ENCODE data around the gene PSMA8.
"Not testable (repeated sequence)": the region's sequence is repeated elsewhere in the genome, so short reads cannot be mapped to it uniquely, and the experiment has no call there.

DNA sequence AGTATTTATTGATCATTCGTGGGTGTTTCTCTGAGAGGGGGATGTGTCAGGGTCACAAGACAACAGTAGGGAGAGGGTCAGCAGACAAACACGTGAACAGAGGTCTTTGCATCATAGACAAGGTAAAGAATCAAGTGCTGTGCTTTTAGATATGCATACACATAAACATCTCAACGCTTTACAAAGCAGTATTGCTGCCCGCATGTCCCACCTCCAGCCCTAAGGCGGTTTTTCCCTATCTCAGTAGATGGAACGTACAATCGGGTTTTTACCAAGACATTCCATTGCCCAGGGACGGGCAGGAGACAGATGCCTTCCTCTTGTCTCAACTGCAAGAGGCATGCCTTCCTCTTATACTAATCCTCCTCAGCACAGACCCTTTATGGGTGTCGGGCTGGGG, 68.3 kb downstream of the PSMA8 start:
- TF ChIP-seq, protein P1, sequence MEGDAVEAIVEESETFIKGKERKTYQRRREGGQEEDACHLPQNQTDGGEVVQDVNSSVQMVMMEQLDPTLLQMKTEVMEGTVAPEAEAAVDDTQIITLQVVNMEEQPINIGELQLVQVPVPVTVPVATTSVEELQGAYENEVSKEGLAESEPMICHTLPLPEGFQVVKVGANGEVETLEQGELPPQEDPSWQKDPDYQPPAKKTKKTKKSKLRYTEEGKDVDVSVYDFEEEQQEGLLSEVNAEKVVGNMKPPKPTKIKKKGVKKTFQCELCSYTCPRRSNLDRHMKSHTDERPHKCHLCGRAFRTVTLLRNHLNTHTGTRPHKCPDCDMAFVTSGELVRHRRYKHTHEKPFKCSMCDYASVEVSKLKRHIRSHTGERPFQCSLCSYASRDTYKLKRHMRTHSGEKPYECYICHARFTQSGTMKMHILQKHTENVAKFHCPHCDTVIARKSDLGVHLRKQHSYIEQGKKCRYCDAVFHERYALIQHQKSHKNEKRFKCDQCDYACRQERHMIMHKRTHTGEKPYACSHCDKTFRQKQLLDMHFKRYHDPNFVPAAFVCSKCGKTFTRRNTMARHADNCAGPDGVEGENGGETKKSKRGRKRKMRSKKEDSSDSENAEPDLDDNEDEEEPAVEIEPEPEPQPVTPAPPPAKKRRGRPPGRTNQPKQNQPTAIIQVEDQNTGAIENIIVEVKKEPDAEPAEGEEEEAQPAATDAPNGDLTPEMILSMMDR (conservative IDR thresholded peaks at IDR 0.05; ENCODE audit: low read length): not testable (repeated sequence)
- TF ChIP-seq EZH2phosphoT487 (IDR thresholded peaks at IDR 0.05; ENCODE audit: borderline replicate concordance, low read depth, low read length): not testable (repeated sequence)

Measured in OCI-LY7 (cell line).